Right cardiac atrium (tissue), 5 donors: ENCODE measurements around the gene RALB. TPM values are rescaled to one million over a fixed set of nuclear protein-coding genes. Genes with fewer than 3 reads are reported as not detected.
A peak's percentile ranks its signal among the peaks of the same experiment; 100 is the strongest.
"Not testable (repeated sequence)": the region's sequence is repeated elsewhere in the genome, so short reads cannot be mapped to it uniquely, and the experiment has no call there.

ENCODE experiments used
- ATAC-seq, 2 donors: fragments of 200-7000 bp; cut with Tn5 transposase; one replicate each; pipeline versions ENCODE4 v1.8.0 to v1.9.1; 2020; ENCODE audit warnings: moderate library complexity in 2 of 2, mild to moderate bottlenecking in 1 of 2
- DNase-seq, 3 donors: peaks; one replicate each; pipeline ENCODE4 v3.0.0-alpha.2; 2020
- H3K27ac ChIP-seq: one replicate; pipeline ENCODE4 v1.5.1; 2013; ENCODE audit warnings: mild to moderate bottlenecking, low read length, control low read depth, moderate library complexity
- H3K27me3 ChIP-seq: one replicate; pipeline ENCODE4 v1.6.1; 2013; ENCODE audit not compliant: control insufficient read depth, insufficient read depth
- H3K4me1 ChIP-seq: one replicate; pipeline ENCODE4 v1.6.1; 2013; ENCODE audit warnings: low read length; ENCODE audit not compliant: control insufficient read depth, insufficient read depth
- H3K4me3 ChIP-seq: one replicate; pipeline ENCODE4 v1.5.1; 2013; ENCODE audit warnings: low read length, control low read depth
- H3K9me3 ChIP-seq: one replicate; pipeline ENCODE4 v1.6.1; 2013; ENCODE audit warnings: low read length; ENCODE audit not compliant: control insufficient read depth
- WGBS: extraction: QIAGEN DNeasy Blood & Tissue Kit; methylation state at CpG from one replicate; pipeline ENCODE4 v1.1.7; 2013; 5-methylcytosine and 5-hydroxymethylcytosine counted together
- intact Hi-C, 4 donors: fragments of 100-400 bp; cut with DNase I; formaldehyde crosslinking; loops; one replicate each; pipeline versions ENCODE4 v1.11.0 to v1.14.0; 2022 to 2023
- polyA plus RNA-seq: library from polyadenylated mRNA; stranded (reverse); fragments of 200-250 nt; gene quantifications from one replicate; pipeline ENCODE4 v1.2.3, GENCODE V29; 2013
- total RNA-seq, 4 donors: library from RNA; stranded (reverse); fragmentation: NEBNext Ultra II Directional; extraction: Animal tissue kit (Norgen Biotek cat#: 25700); gene quantifications; one replicate each; pipeline ENCODE4 v1.2.1, GENCODE V29; 2021
- donor health status: healthy with polysubstance abuse.
- donor health status: DM: no; HTN: yes; CAD: no.
- donor health status: DM: no; HTN: no; CAD: no.
- donor health status: DM: no; HTN: yes; CAD: no; lungs with severe emphysema.
- donor health status: DM: yes; HTN: yes; CAD: no.

Gene RALB
- total and polyA plus RNA-seq, 5 donors, result 44.2 to 57.2 (median 48.9) TPM

DNA sequence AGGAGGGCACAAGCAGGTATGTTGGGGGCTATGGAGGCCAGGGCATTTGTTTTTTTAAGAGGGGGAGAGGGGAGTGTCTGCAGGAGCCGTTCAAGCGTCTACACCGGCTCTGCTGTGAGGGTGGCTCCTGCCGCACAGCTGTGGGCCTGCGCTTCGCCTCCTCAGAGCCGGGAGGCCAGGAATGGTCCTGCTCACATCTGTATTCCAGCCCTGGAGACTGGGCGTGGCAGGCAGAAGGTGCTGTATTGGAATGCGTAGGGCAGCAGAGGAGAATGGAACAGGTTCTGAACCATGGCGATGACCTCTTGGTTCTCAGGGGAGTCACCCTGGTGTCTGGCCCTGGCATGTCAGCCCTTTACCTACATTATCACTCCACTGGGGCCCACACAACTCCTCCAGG lies 66.5 kb downstream of the RALB start:
- no peaks in the 10 kb centered on the region for H3K9me3 ChIP-seq
- no peaks in the 10 kb centered on the region for H3K27me3 ChIP-seq
- H3K27ac ChIP-seq, result no peak overlapping the region
- no peaks in the 10 kb centered on the region for H3K4me1 ChIP-seq
- ATAC-seq (no peak), DNase-seq (no peak)
- WGBS, result 71% methylated on average over 10 of the region's 10 CpGs
- H3K4me3 ChIP-seq, result no peak overlapping the region
- intact Hi-C loops, result loop anchor here in 2 of 4 donors (10.0 kb wide), 2 partner anchors 64 to 94 kb away; partner anchors contain the start of genes RALB (in 1 of the 2) and TMEM185B (in 1 of the 2)

DNA sequence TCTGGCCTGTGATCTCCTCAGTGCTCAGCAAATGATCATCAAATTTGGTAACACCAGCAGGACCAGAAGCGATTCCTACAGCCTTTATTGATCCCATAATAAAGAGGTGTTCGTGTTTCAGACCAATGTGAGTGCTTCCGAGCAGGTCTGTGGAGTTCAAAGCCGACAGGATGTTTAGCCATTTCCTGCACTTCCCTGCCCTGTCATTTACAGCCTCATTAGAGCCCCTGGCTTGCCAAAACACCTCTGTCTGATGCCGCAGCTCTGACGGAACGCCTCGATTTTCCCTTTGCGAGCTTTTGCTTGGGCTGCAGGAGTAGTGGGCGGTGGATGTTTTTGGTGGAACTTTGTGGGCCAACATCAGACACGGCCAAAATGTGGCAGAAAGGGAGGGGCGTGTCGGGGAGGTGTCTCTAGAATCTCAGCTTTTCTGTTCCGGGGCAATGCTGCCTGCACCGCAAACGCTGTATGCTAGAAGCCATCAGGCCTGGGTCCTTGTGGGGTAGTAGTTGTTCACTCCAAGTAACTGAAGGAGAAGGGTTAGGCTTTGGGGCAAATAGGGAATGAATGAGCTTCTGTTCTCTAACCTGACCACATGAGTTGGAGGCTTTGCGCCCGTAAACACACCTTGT lies 67.2 kb downstream of the RALB start:
- H3K9me3 ChIP-seq, result no peaks in the 10 kb centered on the region
- intact Hi-C loops, result loop anchor here in 2 of 4 donors (10.0 kb wide), 2 partner anchors 65 to 95 kb away; partner anchors contain the start of genes RALB (in 1 of the 2) and TMEM185B (in 1 of the 2)
- ATAC-seq (no peak), DNase-seq (no peak)
- H3K27me3 ChIP-seq, result no peaks in the 10 kb centered on the region
- WGBS, result 78% methylated on average over 18 of the region's 18 CpGs
- H3K4me3 ChIP-seq, result no peak overlapping the region
- no peaks in the 10 kb centered on the region for H3K4me1 ChIP-seq
- H3K27ac ChIP-seq, result no peak overlapping the region

DNA sequence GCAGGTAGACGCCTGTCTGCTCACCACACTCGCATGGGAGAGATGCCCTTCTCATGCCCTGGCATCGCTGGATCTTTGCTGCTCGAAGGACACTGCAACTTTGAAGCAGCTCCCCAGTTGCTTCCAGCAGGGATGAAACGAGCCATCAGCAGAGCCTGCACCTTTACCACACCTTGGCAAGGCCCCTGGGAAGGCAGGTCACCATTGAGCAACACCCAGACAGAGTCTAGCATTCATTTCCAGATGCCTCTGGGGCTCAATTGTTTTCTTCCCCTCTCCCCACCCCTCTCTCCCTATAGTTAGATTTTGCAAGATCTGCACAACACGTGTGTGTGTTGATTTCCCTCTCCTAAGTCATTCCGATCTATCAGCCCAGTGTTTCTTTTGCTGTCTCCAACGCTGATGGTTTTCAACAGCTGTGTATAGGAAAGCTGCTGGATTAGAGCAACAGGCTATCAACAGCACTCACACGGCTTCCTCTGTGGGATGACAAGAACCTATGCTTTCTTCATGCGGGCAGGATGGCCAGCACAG lies 67.7 kb downstream of the RALB start:
- DNase-seq (no peak), ATAC-seq (no peak)
- Histone ChIP-seq H3K27me3 (no peaks in the 10 kb centered on the region), H3K4me1 (no peaks in the 10 kb centered on the region), H3K4me3 (no peak overlapping the region), H3K27ac (no peak overlapping the region), H3K9me3 (no peaks in the 10 kb centered on the region)
- 77% methylated on average over 10 of the region's 10 CpGs for WGBS
- intact Hi-C loops, result no loop called here

DNA sequence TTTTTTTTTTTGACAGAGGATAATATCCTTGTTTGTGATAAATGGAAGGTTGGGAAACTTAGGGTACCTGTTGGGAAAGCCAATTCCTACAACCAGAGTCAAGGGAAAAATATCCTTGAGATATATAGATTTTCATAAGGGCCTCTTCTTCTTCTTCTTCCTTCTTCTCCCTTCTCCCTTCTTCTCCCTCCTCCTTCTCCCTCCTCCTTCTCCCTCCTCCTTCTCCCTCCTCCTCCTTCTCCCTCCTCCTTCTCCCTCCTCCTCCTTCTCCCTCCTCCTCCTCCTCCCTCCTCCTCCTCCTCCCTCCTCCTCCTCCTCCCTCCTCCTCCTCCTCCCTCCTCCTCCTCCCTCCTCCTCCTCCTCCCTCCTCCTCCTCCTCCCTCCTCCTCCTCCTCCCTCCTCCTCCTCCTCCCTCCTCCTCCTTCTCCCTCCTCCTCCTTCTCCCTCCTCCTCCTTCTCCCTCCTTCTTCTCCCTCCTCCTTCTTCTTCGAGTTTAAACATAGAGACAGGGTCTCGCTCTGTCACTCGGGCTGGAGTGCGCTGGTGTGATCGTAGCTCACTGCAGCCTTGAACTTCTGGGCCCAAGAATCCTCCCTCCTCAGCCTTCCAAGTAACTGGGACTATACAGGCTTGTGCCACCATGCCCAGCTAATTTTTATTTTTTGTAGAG lies 68.4 kb downstream of the RALB start:
- ATAC-seq, H3K27ac ChIP-seq, H3K9me3 ChIP-seq, intact Hi-C loops, H3K27me3 ChIP-seq, H3K4me3 ChIP-seq, DNase-seq, H3K4me1 ChIP-seq: not testable (repeated sequence)
- WGBS, result 90% methylated on average over 5 of the region's 5 CpGs

DNA sequence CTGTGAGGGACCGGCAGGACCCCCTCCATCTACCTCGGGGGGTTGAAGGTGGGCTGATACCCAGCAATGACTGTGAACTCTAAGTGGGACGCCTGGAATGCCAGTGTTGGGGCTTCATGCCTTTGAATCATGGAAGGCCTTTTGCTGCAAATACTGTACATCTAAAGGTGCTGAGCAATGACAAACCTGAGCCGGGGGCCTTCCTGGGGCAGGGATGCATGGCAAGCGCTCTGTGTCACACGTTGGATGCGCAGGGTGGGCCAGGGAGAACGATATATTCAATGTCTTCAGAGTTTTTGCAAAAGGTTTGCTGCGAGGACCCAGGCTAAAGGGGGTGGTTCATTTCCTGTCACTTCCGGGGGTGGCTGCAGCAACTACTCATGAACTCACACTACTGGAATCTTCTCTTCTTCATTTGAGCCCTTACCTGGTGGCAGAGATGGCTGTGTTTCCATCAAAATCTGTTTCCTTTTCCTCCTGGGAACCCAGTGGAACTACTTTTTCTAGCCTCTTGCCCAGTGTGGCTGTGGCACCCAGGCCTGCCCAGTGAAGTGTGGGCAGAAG lies 69.2 kb downstream of the RALB start:
- DNase-seq (peak in 1 of 3 donors; percentile 5), ATAC-seq (no peak)
- WGBS, result 86% methylated on average over 10 of the region's 10 CpGs
- Histone ChIP-seq H3K4me1 (no peaks in the 10 kb centered on the region), H3K27me3 (no peaks in the 10 kb centered on the region), H3K4me3 (no peak overlapping the region), H3K9me3 (no peaks in the 10 kb centered on the region), H3K27ac (no peak overlapping the region)
- intact Hi-C loops, result no loop called here

DNA sequence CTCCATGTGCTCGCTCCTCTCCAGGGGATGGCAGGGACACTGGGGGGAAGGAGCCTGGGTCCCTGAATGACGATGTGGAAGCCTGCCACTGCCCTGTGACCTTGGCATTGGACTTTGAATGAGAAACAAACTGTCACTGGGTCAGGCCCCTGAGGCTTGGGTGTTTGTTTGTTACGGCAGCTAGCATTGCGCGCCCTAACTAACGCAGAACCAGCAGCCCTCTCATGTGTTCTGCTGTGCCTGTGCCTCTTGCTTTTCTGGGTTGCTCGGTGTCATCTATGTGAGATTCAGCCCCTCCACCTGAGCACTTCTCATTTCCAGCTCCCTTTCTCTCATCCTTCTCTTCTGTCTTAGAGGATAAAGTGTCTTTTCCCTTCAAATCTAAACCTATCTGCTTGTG lies 69.7 kb downstream of the RALB start:
- Histone ChIP-seq H3K27ac (no peak overlapping the region), H3K27me3 (no peaks in the 10 kb centered on the region), H3K4me3 (no peak overlapping the region), H3K4me1 (no peaks in the 10 kb centered on the region), H3K9me3 (no peaks in the 10 kb centered on the region)
- intact Hi-C loops, result no loop called here
- DNase-seq (peak in 1 of 3 donors; percentile 12), ATAC-seq (no peak)
- WGBS, result 95% methylated on average over 7 of the region's 7 CpGs

DNA sequence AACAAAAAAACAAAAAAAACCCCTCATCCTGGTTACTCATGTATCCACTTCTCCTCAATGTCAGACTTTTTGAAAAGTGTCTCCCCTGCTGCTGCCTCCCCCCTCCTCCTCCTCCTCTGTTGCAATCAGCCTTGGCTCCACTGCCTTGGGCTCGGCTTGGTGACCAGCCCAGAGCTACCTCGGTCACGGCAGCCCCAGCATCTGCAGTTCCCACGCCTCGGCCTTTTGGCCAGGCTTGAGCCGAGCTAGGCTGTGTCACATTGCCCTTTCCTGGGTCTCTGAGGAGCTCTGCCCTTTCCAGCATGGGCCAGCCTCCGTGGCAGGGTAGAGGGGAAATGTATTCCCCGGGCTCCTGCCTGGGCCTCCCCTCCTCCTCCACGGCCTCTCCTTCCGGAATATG lies 70.6 kb downstream of the RALB start:
- 45% methylated on average over 10 of the region's 10 CpGs for WGBS
- DNase-seq (peak; percentile 86 to 93 (median 93)), ATAC-seq (peak; percentile 89 to 92)
- intact Hi-C loops, result no loop called here
- H3K4me1 ChIP-seq, result no peaks in the 10 kb centered on the region
- H3K27me3 ChIP-seq, result no peaks in the 10 kb centered on the region
- no peak overlapping the region for H3K4me3 ChIP-seq
- H3K9me3 ChIP-seq, result no peaks in the 10 kb centered on the region
- H3K27ac ChIP-seq, result peak overlapping the region; percentile 8

DNA sequence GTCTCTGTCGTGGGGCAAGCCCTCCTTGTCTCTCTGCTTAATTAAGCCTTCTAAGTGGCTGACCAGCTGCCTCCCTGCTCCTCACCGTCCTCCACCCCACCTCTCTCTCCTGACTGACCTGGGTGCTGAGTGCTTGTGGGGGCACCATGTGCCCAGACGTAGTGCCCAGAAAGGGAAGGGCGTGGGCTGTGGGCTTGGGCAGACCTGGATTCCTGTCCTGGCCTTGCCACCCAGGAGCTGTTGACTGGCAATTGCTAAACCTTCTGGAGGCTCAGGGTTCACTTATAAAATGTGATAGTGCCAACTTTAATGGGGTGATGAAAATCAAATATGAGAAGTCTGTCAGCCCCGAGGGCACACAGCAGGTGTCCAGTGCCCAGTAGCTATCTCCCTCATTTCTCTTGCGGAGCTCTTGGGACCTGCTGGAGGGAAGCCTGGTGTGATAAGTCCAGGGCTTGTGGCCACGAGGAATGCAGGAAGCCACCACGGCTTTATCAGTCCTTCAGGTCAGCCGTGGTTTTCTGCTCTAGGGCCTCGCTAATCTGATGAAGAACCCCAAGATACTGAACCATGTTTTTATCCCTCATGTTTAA lies 71.3 kb downstream of the RALB start:
- no peaks in the 10 kb centered on the region for H3K27me3 ChIP-seq
- H3K27ac ChIP-seq, result no peak overlapping the region
- no peaks in the 10 kb centered on the region for H3K4me1 ChIP-seq
- ATAC-seq (peak in 1 of 2 donors; percentile 22), DNase-seq (peak in 2 of 3 donors; percentile 6 to 25)
- H3K4me3 ChIP-seq, result no peak overlapping the region
- intact Hi-C loops, result no loop called here
- 46% methylated on average over 10 of the region's 10 CpGs for WGBS
- no peaks in the 10 kb centered on the region for H3K9me3 ChIP-seq

DNA sequence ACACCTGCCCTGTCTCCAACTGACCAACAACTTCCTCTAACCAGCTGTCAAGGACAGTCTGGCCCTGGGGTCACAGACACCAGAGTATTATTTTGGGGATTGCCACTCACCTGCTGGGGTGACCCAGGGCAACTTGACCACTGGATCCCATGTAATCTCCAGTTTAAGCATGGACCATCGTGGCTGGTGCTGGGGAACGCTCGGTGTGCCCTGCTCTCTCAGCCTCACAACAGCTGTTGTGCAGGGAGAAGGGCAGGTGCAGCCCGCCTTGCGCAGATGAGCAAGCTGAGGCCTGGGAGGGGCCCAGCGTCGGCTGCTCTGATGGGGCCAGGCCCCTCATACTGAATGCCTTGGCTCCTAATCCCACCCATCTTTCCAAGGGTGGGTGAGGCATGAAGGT lies 72.3 kb downstream of the RALB start:
- no peak overlapping the region for H3K4me3 ChIP-seq
- H3K27ac ChIP-seq, result no peak overlapping the region
- no peaks in the 10 kb centered on the region for H3K9me3 ChIP-seq
- ATAC-seq (no peak), DNase-seq (peak in 2 of 3 donors; percentile 13 to 16)
- no peaks in the 10 kb centered on the region for H3K4me1 ChIP-seq
- intact Hi-C loops, result no loop called here
- 94% methylated on average over 7 of the region's 7 CpGs for WGBS
- no peaks in the 10 kb centered on the region for H3K27me3 ChIP-seq

DNA sequence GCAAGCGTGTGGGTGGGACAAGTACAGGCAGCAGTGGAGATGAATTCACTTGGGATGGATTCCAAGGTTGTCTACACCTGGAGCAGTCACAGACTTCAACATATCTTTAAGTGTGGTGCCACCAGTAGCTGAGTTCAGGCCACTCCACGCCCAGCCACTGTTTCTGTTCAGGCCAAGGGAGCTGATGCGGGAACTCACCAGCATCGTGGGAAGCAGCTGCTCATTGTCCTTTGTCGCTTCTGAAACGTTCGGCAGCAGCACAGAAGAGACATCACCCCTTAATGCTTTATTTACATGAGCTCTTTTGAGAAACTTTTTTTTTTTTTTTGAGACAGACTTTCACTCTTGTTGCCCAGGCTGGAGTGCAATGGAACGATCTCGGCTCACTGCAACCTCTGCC lies 73.4 kb downstream of the RALB start:
- ATAC-seq (no peak), DNase-seq (peak in 2 of 3 donors; percentile 1 to 14)
- Histone ChIP-seq H3K4me1 (no peaks in the 10 kb centered on the region), H3K4me3 (no peak overlapping the region), H3K9me3 (no peaks in the 10 kb centered on the region), H3K27me3 (no peaks in the 10 kb centered on the region), H3K27ac (no peak overlapping the region)
- WGBS, result 87% methylated on average over 9 of the region's 9 CpGs
- intact Hi-C loops, result no loop called here
